GM23338 (cell line): ENCODE data around the gene CNP. TPM values are rescaled to one million over a fixed set of nuclear protein-coding genes. Genes with fewer than 3 reads are reported as not detected.

Experiments
- ATAC-seq: fragments of 200-7000 bp; cut with Tn5 transposase; 3 replicates; pipeline ENCODE4 v1.9.1; 2020
- DNase-seq: peaks from one replicate; pipeline ENCODE4 v3.0.0-alpha.2; 2015; ENCODE audit warnings: low spot score
- H2AFZ ChIP-seq: fragments of 200-600 bp; sonication (generic); 2 replicates; pipeline ENCODE4 v1.8.0; 2016; ENCODE audit warnings: antibody characterized with exemption, mild to moderate bottlenecking, moderate library complexity
- H3F3A ChIP-seq: fragments of 200-600 bp; sonication (generic); replicated peaks from 2 replicates; pipeline ENCODE4 v1.8.0; 2017; ENCODE audit warnings: antibody characterized with exemption, mixed run types, low read depth
- H3K27ac ChIP-seq: fragments of 200-600 bp; sonication (generic); 2 replicates; pipeline ENCODE4 v1.6.1; 2016; ENCODE audit warnings: low read depth
- H3K27me3 ChIP-seq: fragments of 200-600 bp; sonication (generic); 2 replicates; pipeline ENCODE4 v1.8.0; 2016; ENCODE audit warnings: mild to moderate bottlenecking, mixed run types, moderate library complexity; ENCODE audit not compliant: insufficient read depth
- H3K36me3 ChIP-seq: fragments of 200-600 bp; sonication (generic); 2 replicates; pipeline ENCODE4 v1.8.0; 2016; ENCODE audit warnings: mild to moderate bottlenecking; ENCODE audit not compliant: insufficient read depth
- H3K4me1 ChIP-seq: fragments of 200-600 bp; sonication (generic); 2 replicates; pipeline ENCODE4 v1.8.0; 2016; ENCODE audit warnings: mild to moderate bottlenecking, moderate library complexity; ENCODE audit not compliant: insufficient read depth
- H3K4me2 ChIP-seq: fragments of 200-600 bp; sonication (generic); 2 replicates; pipeline ENCODE4 v1.7.1; 2017; ENCODE audit warnings: mixed run types
- H3K4me3 ChIP-seq: fragments of 200-600 bp; sonication (generic); 2 replicates; pipeline ENCODE4 v1.6.1; 2016; ENCODE audit warnings: mixed run types
- H3K79me2 ChIP-seq: fragments of 200-600 bp; sonication (generic); replicated peaks from 2 replicates; pipeline ENCODE4 v1.8.0; 2017; ENCODE audit warnings: mild to moderate bottlenecking; ENCODE audit not compliant: insufficient read depth
- H3K9me2 ChIP-seq: fragments of 200-600 bp; sonication (generic); 2 replicates; pipeline ENCODE4 v1.8.0; 2017; ENCODE audit not compliant: insufficient read depth
- H4K20me1 ChIP-seq: fragments of 200-600 bp; sonication (generic); replicated peaks from 2 replicates; pipeline ENCODE4 v1.8.0; 2017; ENCODE audit warnings: mild to moderate bottlenecking; ENCODE audit not compliant: insufficient read depth
- H3K27ac Mint-ChIP-seq: 2 replicates; pipeline ENCODE4 v1.8.0; 2020; ENCODE audit warnings: inconsistent platforms, mild to moderate bottlenecking, moderate library complexity, mixed read lengths
- H3K27me3 Mint-ChIP-seq: 3 replicates; pipeline ENCODE4 v1.8.0; 2022; ENCODE audit warnings: low read depth, mild to moderate bottlenecking, moderate library complexity, mixed read lengths, inconsistent platforms; ENCODE audit not compliant: insufficient read depth, poor library complexity
- H3K36me3 Mint-ChIP-seq: 3 replicates; pipeline ENCODE4 v1.8.0; 2021; ENCODE audit warnings: low read depth, mild to moderate bottlenecking, inconsistent platforms, moderate library complexity, mixed read lengths
- H3K4me1 Mint-ChIP-seq: 3 replicates; pipeline ENCODE4 v1.8.0; 2020; ENCODE audit warnings: mild to moderate bottlenecking, inconsistent platforms, mixed read lengths
- H3K4me3 Mint-ChIP-seq: 3 replicates; pipeline ENCODE4 v1.8.0; 2021; ENCODE audit warnings: moderate library complexity, mild to moderate bottlenecking, inconsistent platforms, mixed read lengths
- H3K9me3 Mint-ChIP-seq: 3 replicates; pipeline ENCODE4 v1.8.0; 2020; ENCODE audit warnings: moderate library complexity, mild to moderate bottlenecking, inconsistent platforms, mixed read lengths
- CREB1 ChIP-seq: fragments of 250-450 bp; sonication (Bioruptor Pico); IDR thresholded peaks from 2 replicates; pipeline ENCODE4 v1.5.0; 2020; ENCODE audit warnings: low read depth, mild to moderate bottlenecking, moderate library complexity
- CTCF ChIP-seq, 2 experiments: fragments of 200-600 bp in 1 of 2; sonication (generic) in 1 of 2; conservative IDR thresholded peaks; 2 replicates each; pipeline versions ENCODE4 v1.5.1 to v1.6.1; 2016 to 2017; ENCODE audit warnings: antibody characterized with exemption in 2 of 2, low read depth in 2 of 2, mild to moderate bottlenecking in 2 of 2, moderate library complexity in 1 of 2
- ETS1 ChIP-seq: IDR thresholded peaks from 2 replicates; pipeline ENCODE4 v1.6.1; 2016; ENCODE audit warnings: antibody characterized with exemption
- EZH2 ChIP-seq: fragments of 200-600 bp; sonication (generic); IDR thresholded peaks from one replicate; pipeline ENCODE4 v1.8.0; 2017; ENCODE audit warnings: antibody characterized with exemption, mild to moderate bottlenecking, low read depth; ENCODE audit not compliant: unreplicated experiment
- EZH2phosphoT487 ChIP-seq: fragments of 200-600 bp; sonication (generic); IDR thresholded peaks from one replicate; pipeline ENCODE4 v1.8.1; 2018; ENCODE audit warnings: antibody characterized with exemption; ENCODE audit not compliant: unreplicated experiment
- JUNB ChIP-seq: IDR thresholded peaks from one replicate; pipeline ENCODE4 v1.6.1; 2016; ENCODE audit warnings: antibody characterized with exemption; ENCODE audit not compliant: unreplicated experiment
- NANOG ChIP-seq: IDR thresholded peaks from 2 replicates; pipeline ENCODE4 v1.6.1; 2016; ENCODE audit warnings: antibody characterized with exemption, borderline replicate concordance
- POLR2AphosphoS5 ChIP-seq: IDR thresholded peaks from 2 replicates; pipeline ENCODE4 v1.6.1; 2016; ENCODE audit warnings: antibody characterized with exemption, low read depth
- REST ChIP-seq: IDR thresholded peaks from one replicate; pipeline ENCODE4 v1.6.1; 2018; ENCODE audit warnings: antibody characterized with exemption; ENCODE audit not compliant: unreplicated experiment
- STAT1 ChIP-seq: IDR thresholded peaks from one replicate; pipeline ENCODE4 v1.6.1; 2016; ENCODE audit warnings: antibody characterized with exemption; ENCODE audit not compliant: unreplicated experiment
- ZNF114 ChIP-seq: fragments of 250-450 bp; sonication (Bioruptor Pico); IDR thresholded peaks from 2 replicates; pipeline ENCODE4 v1.5.0; 2020; ENCODE audit warnings: mild to moderate bottlenecking, moderate library complexity
- ZNF331 ChIP-seq: fragments of 250-450 bp; sonication (Bioruptor Pico); IDR thresholded peaks from 2 replicates; pipeline ENCODE4 v1.5.0; 2020; ENCODE audit warnings: low read depth, mild to moderate bottlenecking, moderate library complexity
- polyA plus RNA-seq: library from polyadenylated mRNA; unstranded; fragments of >200 nt; fragmentation: Nextera tagmentation; extraction: Ambion mirVana; gene quantifications from 2 replicates; pipeline ENCODE4 v1.2.1, GENCODE V29; 2016
- total RNA-seq: library from RNA; depleted of rRNA; stranded (reverse); fragments of >200 nt; shearing (Covaris generic); gene quantifications from 2 replicates; pipeline ENCODE4 v1.2.3, GENCODE V29; 2014

The CNP gene
- total and polyA plus RNA-seq, 2 experiments from 2014 or later: 30.8 to 47.8 TPM

- TF ChIP-seq REST (no peak), CREB1 (no peak), ETS1 (no peak), JUNB (no peak), POLR2AphosphoS5 (no peak)
Observed at GRCh38 chr17:41972571-41973407, 6.2 kb downstream of the CNP start (continued).

GRCh38 chr17:41973408-41973811 lies 6.8 kb downstream of the CNP start:
- Histone ChIP-seq H3K4me2 (no peak overlapping the region), H3K27me3 (no peaks in the 10 kb centered on the region), H3K36me3 (peaks cover 35% of the 10 kb centered on the region), H3K79me2 (no peaks in the 10 kb centered on the region), H3F3A (peaks cover 22% of the 10 kb centered on the region; the same call in 1 of the 2 replicates), H3K9me2 (no peaks in the 10 kb centered on the region), H3K4me3 (no peak overlapping the region), H3K4me1 (no peaks in the 10 kb centered on the region), H2AFZ (no peak overlapping the region), H4K20me1 (peaks cover 7% of the 10 kb centered on the region), H3K27ac (no peak overlapping the region)
- peaks cover 7% of the 10 kb centered on the region for H3K27me3 Mint-ChIP-seq
- no peak overlapping the region for H3K4me3 Mint-ChIP-seq
- H3K9me3 Mint-ChIP-seq: no peaks in the 10 kb centered on the region
- ATAC-seq (no peak), DNase-seq (no peak)
- peaks cover 80% of the 10 kb centered on the region for H3K36me3 Mint-ChIP-seq
- H3K4me1 Mint-ChIP-seq: no peaks in the 10 kb centered on the region
- no peak overlapping the region for H3K27ac Mint-ChIP-seq
- TF ChIP-seq ZNF114 (CRISPR knock-in tag) (no peak), STAT1 (no peak)

GRCh38 chr17:41974031-41974430 lies 7.4 kb downstream of the CNP start:
- Mint-ChIP-seq H3K27ac (no peak overlapping the region), H3K9me3 (no peaks in the 10 kb centered on the region), H3K4me3 (no peak overlapping the region), H3K27me3 (peaks cover 8% of the 10 kb centered on the region), H3K36me3 (peaks cover 80% of the 10 kb centered on the region), H3K4me1 (no peaks in the 10 kb centered on the region)
- Histone ChIP-seq H4K20me1 (peaks cover 7% of the 10 kb centered on the region), H3K36me3 (peaks cover 36% of the 10 kb centered on the region), H3K27me3 (no peaks in the 10 kb centered on the region), H2AFZ (no peak overlapping the region), H3K4me1 (no peaks in the 10 kb centered on the region), H3K4me3 (no peak overlapping the region), H3K27ac (no peak overlapping the region), H3K4me2 (no peak overlapping the region), H3K79me2 (no peaks in the 10 kb centered on the region), H3F3A (peaks cover 20% of the 10 kb centered on the region; the same call in 1 of the 2 replicates), H3K9me2 (no peaks in the 10 kb centered on the region)
- DNase-seq (no peak), ATAC-seq (no peak)
- TF ChIP-seq NANOG (no peak), EZH2 (no peak), POLR2AphosphoS5 (no peak; the same call in 1 of the 2 replicates), REST (no peak), ZNF331 (CRISPR knock-in tag) (no peak), CTCF (conservative IDR thresholded peaks at IDR 0.05; ENCODE audit: low read depth in 2 of 2) (no peak), EZH2phosphoT487 (no peak)
